ENCODE results near the gene FCGR3A. TPM values are rescaled to one million over a fixed set of nuclear protein-coding genes. Genes with fewer than 3 reads are reported as not detected.
"Not testable (repeated sequence)": the region's sequence is repeated elsewhere in the genome, so short reads cannot be mapped to it uniquely, and the experiment has no call there.

The FCGR3A gene
- total RNA-seq: 27.8 TPM

DNA sequence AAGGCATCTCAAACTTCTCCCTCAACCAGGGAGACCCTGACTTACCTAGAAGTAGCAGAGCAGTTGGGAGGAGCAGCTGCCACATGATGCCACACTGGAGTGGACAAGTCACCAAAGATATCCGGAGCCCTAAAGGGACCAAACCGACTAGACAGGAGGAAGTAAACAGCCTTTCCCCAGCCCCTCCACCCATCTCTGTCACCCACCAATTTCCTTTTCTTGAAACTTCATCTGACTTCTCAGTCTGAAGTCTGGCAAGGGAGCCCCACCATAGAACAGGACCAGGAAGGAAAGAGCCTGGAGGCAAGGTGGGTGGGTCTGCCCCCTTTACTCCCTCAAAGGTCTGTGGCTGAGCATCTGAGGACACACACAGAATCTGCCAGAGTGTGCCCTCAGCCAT lies at the start of gene FCGR3A:
Gene FCGR3A (minus strand): TSS at position 167 of the 400 bp plus-strand sequence. CDS start 82 bp downstream, at position 85.
- Histone ChIP-seq H3K4me3 (ENCODE audit: low read length) (peak within 1 kb of the TSS; percentile 28), H3K4me1 (ENCODE audit: insufficient read depth, low read length) (peaks cover 32% of the 10 kb centered on the region), H3K9me3 (ENCODE audit: low read depth, low read length) (no peaks in the 10 kb centered on the region), H3K27me3 (ENCODE audit: insufficient read depth, low read length) (no peaks in the 10 kb centered on the region)

- H3K9me3 ChIP-seq (ENCODE audit: low read depth, low read length); H3K4me3 ChIP-seq (ENCODE audit: low read length); H3K4me1 ChIP-seq (ENCODE audit: insufficient read depth, low read length); H3K27me3 ChIP-seq (ENCODE audit: insufficient read depth, low read length): not testable (repeated sequence)
Measured at GRCh38 chr1:161597077-161597476, 47.5 kb upstream of the FCGR3A start.

GRCh38 chr1:161595583-161595982 lies 46.0 kb upstream of the FCGR3A start:
- H3K27me3 ChIP-seq (ENCODE audit: insufficient read depth, low read length); H3K4me1 ChIP-seq (ENCODE audit: insufficient read depth, low read length); H3K4me3 ChIP-seq (ENCODE audit: low read length); H3K9me3 ChIP-seq (ENCODE audit: low read depth, low read length): not testable (repeated sequence)

GRCh38 chr1:161595173-161595572 lies 45.6 kb upstream of the FCGR3A start:
- H3K4me1 ChIP-seq (ENCODE audit: insufficient read depth, low read length); H3K9me3 ChIP-seq (ENCODE audit: low read depth, low read length); H3K4me3 ChIP-seq (ENCODE audit: low read length): not testable (repeated sequence)

DNA sequence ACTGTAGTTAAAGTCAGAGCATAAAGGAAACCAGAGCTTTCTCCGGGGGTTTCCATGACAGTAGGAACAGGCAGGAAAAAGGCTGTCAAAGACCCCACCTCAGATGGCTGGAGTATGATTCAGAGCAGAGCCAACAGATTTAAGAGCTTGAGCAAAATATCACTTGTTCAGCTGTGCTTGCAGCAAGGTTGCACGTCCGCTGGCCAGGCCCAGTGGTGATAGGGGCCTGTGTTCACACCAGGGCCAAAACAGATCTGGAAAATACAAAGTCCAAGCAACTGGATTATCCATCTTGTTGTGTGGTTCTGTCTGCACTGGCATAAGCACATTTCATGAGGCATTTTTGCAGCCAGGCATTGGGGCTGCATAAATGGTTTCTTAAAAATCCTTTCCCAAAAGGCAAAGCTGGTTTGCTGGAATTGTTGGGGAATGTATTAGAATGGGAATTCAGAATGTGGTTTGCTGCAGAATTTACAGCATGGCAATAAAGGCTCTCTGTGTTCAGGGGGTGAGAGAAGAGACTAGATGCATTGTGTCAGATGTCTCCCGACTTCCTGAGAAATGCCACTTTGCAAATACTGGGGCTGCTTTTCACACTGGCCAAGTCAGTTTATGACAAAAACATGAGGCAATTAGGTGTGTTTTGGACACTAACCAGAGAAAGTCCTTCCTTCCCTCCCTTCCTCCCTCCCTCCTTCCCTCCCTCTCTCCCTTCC lies 44.8 kb upstream of the FCGR3A start:
- not testable (repeated sequence) for H3K4me1 ChIP-seq (ENCODE audit: insufficient read depth, low read length); H3K4me3 ChIP-seq (ENCODE audit: low read length); H3K9me3 ChIP-seq (ENCODE audit: low read depth, low read length); H3K27me3 ChIP-seq (ENCODE audit: insufficient read depth, low read length)

More at GRCh38 chr1:161595173-161595572, 45.6 kb upstream of the FCGR3A start:
- not testable (repeated sequence) for H3K27me3 ChIP-seq (ENCODE audit: insufficient read depth, low read length)

- H3K27me3 ChIP-seq (ENCODE audit: insufficient read depth, low read length); H3K9me3 ChIP-seq (ENCODE audit: low read depth, low read length); H3K4me1 ChIP-seq (ENCODE audit: insufficient read depth, low read length); H3K4me3 ChIP-seq (ENCODE audit: low read length): not testable (repeated sequence)
Measured at GRCh38 chr1:161593092-161593755, 43.6 kb upstream of the FCGR3A start.

DNA sequence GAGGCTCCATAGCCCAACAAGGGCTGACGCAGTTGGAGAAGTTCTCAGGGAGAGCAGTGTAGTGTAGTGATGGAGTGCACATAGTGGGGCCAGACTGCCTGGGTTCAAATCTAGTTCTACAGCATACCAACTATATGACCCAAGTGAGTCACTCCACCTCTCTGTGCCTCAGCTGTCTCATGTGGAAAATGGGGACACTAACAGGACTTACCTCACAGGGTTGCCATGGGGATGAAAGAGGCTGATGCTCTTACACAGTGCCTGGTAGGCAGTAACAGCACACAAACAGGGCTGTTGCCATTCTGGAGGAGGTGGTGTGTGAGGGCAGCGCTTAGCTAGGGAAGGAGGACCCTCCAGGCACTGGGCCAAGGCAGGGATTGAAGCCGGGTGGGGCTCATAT lies 43.0 kb upstream of the FCGR3A start:
- not testable (repeated sequence) for H3K9me3 ChIP-seq (ENCODE audit: low read depth, low read length); H3K27me3 ChIP-seq (ENCODE audit: insufficient read depth, low read length); H3K4me3 ChIP-seq (ENCODE audit: low read length); H3K4me1 ChIP-seq (ENCODE audit: insufficient read depth, low read length)

DNA sequence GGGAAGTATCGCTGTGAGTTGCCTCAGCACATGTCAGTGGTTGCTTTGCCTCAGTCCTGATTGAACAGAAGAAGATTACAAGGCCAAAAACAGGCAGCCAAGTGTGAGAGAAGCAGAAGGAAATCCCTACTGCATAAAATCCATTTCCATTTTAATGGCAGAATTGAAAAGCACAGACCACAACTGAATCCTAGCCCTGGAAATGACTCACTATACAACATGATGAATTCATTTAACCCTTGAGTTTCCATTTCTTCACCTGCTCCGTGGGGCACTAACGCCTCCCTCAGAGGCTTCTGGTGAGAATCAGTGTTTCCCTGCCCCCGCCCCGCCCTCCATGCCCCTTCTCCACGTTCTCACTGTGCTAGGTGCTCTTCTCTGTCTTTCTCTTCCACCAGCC lies 40.3 kb upstream of the FCGR3A start:
- H3K9me3 ChIP-seq (ENCODE audit: low read depth, low read length); H3K4me3 ChIP-seq (ENCODE audit: low read length); H3K27me3 ChIP-seq (ENCODE audit: insufficient read depth, low read length); H3K4me1 ChIP-seq (ENCODE audit: insufficient read depth, low read length): not testable (repeated sequence)

DNA sequence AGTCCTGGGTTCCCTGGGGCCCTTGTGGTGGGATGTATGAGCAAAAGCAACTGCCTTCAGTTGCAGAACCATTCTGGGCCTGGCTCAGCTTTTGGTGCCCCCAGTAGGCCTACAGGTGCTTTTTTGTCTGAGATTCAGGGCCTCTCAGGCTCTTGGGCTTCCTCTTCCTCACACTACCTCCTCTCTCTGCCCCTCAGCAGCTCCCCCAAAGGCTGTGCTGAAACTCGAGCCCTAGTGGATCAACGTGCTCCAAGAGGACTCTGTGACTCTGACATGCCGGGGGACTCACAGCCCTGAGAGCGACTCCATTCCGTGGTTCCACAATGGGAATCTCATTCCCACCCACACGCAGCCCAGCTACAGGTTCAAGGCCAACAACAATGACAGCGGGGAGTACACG lies 39.7 kb upstream of the FCGR3A start:
- H3K4me3 ChIP-seq (ENCODE audit: low read length); H3K27me3 ChIP-seq (ENCODE audit: insufficient read depth, low read length); H3K4me1 ChIP-seq (ENCODE audit: insufficient read depth, low read length); H3K9me3 ChIP-seq (ENCODE audit: low read depth, low read length): not testable (repeated sequence)

DNA sequence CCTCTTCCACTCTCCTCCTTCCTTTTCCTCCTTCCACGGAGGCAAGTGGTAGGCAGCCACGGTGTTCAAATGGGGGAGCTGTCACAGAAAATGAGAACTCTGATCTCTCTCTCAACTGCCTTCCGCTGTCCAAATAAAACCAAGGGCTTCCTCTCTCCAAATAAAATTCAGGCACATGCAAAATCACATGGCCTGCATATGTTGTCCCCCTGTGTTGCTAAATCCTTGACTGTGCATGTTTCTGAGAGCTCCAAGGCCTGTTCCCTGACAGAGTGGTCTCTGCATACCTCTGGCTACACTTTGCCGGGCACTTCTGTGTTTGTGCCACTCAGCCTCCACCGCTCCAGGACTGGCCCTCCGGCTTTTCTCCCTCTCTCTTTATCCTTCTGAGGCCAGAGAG lies 39.0 kb upstream of the FCGR3A start:
- not testable (repeated sequence) for H3K4me3 ChIP-seq (ENCODE audit: low read length); H3K9me3 ChIP-seq (ENCODE audit: low read depth, low read length); H3K27me3 ChIP-seq (ENCODE audit: insufficient read depth, low read length); H3K4me1 ChIP-seq (ENCODE audit: insufficient read depth, low read length)

GRCh38 chr1:161582882-161583281 lies 33.3 kb upstream of the FCGR3A start:
- H3K4me3 ChIP-seq (ENCODE audit: low read length); H3K4me1 ChIP-seq (ENCODE audit: insufficient read depth, low read length); H3K9me3 ChIP-seq (ENCODE audit: low read depth, low read length); H3K27me3 ChIP-seq (ENCODE audit: insufficient read depth, low read length): not testable (repeated sequence)

- H3K4me1 ChIP-seq (ENCODE audit: insufficient read depth, low read length); H3K27me3 ChIP-seq (ENCODE audit: insufficient read depth, low read length); H3K4me3 ChIP-seq (ENCODE audit: low read length); H3K9me3 ChIP-seq (ENCODE audit: low read depth, low read length): not testable (repeated sequence)
Measured at GRCh38 chr1:161580879-161581537, 31.4 kb upstream of the FCGR3A start.

DNA sequence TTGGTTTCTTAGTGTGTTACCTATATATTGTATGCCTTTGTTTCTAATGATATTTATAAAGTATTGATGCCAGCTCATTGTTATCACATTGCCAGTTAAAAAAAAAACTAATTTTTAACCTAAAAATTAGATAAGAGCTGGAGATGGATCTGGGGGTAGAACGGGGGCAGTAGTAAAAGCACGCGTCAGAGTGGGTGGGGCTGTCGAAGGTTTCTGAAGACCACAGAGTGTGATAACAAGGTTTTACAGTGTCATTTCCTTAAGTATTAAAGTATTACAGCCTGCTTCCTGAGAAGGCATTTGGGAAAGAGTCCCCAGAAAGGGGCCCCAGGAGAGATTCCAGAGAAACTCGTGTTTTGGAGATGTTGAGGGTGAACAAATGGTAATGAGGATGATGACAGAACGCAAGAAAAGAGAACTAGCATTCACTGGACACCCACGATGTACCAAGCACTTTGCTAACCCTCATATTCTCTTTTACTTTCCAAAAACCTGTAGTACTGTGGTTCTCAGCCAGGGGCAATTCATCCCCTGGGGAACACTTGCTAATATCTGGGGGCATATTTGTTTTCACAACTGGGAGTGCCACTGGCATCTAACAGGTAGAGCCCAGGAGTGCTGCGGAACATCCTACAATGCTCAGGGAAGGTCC lies 30.4 kb upstream of the FCGR3A start:
- H3K4me3 ChIP-seq (ENCODE audit: low read length); H3K9me3 ChIP-seq (ENCODE audit: low read depth, low read length); H3K27me3 ChIP-seq (ENCODE audit: insufficient read depth, low read length); H3K4me1 ChIP-seq (ENCODE audit: insufficient read depth, low read length): not testable (repeated sequence)

DNA sequence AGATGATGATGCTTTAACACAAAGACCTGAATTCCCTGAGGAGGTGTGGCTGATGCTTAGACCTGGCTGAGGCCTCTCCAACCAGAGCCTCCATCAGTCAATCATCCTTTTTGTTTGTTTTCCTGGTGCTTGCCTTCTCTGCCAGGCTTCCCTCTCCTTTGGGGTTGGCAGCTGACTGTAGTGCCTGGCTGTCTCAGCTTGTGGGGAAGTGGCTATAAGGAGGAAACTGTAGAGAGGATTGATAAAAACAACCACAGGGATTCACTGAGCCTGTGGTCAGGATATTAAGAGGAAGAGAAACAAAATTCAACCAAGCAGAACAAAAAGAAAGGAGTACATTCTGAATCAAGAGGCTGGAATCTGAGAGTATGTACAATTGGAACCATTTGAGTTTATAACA lies 27.1 kb upstream of the FCGR3A start:
- H3K4me1 ChIP-seq (ENCODE audit: insufficient read depth, low read length); H3K4me3 ChIP-seq (ENCODE audit: low read length); H3K9me3 ChIP-seq (ENCODE audit: low read depth, low read length); H3K27me3 ChIP-seq (ENCODE audit: insufficient read depth, low read length): not testable (repeated sequence)

DNA sequence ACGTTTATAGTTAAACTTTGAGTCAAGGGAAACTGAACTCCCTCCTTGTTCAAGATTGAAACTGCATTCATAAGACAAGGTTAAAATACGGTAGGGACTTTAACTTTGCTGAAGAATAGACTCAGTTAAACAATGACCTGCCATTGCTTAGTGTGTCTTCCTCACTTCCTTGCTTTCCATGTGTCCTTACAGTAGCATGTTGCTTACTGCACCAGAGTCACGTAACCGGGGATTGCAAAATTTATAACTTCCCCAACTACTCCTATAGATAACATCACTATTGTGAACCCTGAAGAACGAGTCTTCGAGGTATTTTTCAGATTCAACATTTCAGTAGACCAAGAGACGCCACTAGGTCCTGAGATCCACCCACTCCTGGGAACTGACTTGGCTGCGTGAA lies 22.1 kb upstream of the FCGR3A start:
- not testable (repeated sequence) for H3K27me3 ChIP-seq (ENCODE audit: insufficient read depth, low read length); H3K9me3 ChIP-seq (ENCODE audit: low read depth, low read length); H3K4me3 ChIP-seq (ENCODE audit: low read length); H3K4me1 ChIP-seq (ENCODE audit: insufficient read depth, low read length)
